Endothelial cell of umbilical vein (primary cell): ENCODE data around the gene CENPF. TPM values are rescaled to one million over a fixed set of nuclear protein-coding genes. Genes with fewer than 3 reads are reported as not detected.
"Not testable (repeated sequence)": the region's sequence is repeated elsewhere in the genome, so short reads cannot be mapped to it uniquely, and the experiment has no call there.

Experiments used
- BruUV-seq: library from RNA; stranded (reverse); fragments of 400-500 nt; replicated peaks from 2 replicates; lab custom pipeline; 2021; lab: Mats Ljungman, UMichigan
- CTCF ChIA-PET: fragments of 300-600, 350-600 bp; sonication (Branson Sonifier 250); formaldehyde crosslinking; loops from one replicate; lab custom pipeline; 2021; ENCODE audit warnings: antibody characterized with exemption, inconsistent platforms; lab: Charles Lee
- POLR2A ChIA-PET: fragments of 300-600, 350-600 bp; sonication (Branson Sonifier 250); formaldehyde crosslinking; loops from one replicate; lab custom pipeline; 2021; ENCODE audit warnings: antibody characterized with exemption, inconsistent platforms; lab: Charles Lee
- DNase-seq: peaks from one replicate; pipeline ENCODE4 v3.0.0-alpha.2; 2011; ENCODE audit warnings: low read depth, low spot score
- FAIRE-seq: peaks from 2 replicates; lab custom pipeline; 2011; peaks lifted over from hg19 to GRCh38; lab: Jason Lieb, UNC
- H2AFZ ChIP-seq: 2 replicates; pipeline ENCODE4 v1.6.0; 2012; ENCODE audit warnings: low read depth, low read length, control low read depth, inconsistent platforms
- H3K27ac ChIP-seq: 2 replicates; pipeline ENCODE4 v1.5.1; 2011; ENCODE audit warnings: low read depth, mild to moderate bottlenecking, control low read depth, low read length, moderate library complexity; ENCODE audit not compliant: insufficient read depth
- H3K27me3 ChIP-seq, 2 experiments: 2 replicates each; pipeline versions ENCODE4 v1.6.0 to v1.6.1; 2011; ENCODE audit warnings: low read length in 2 of 2, mixed read lengths in 1 of 2; ENCODE audit not compliant: control insufficient read depth in 2 of 2, insufficient read depth in 2 of 2
- H3K36me3 ChIP-seq, 2 experiments: 2 replicates in 1 of 2; 3 replicates in 1 of 2; pipeline ENCODE4 v1.5.1; 2011; ENCODE audit warnings: low read length in 2 of 2, mild to moderate bottlenecking in 1 of 2, moderate library complexity in 1 of 2; ENCODE audit not compliant: control insufficient read depth in 2 of 2, insufficient read depth in 2 of 2; ENCODE audit errors: extremely low read depth in 1 of 2
- H3K4me1 ChIP-seq: 3 replicates; pipeline ENCODE4 v1.5.1; 2011; ENCODE audit warnings: mild to moderate bottlenecking, low read length; ENCODE audit not compliant: control insufficient read depth, insufficient read depth; ENCODE audit errors: extremely low read depth
- H3K4me2 ChIP-seq: 2 replicates; pipeline ENCODE4 v1.6.1; 2011; ENCODE audit warnings: low read length, control low read depth, mixed read lengths; ENCODE audit not compliant: insufficient read depth
- H3K4me3 ChIP-seq, 3 experiments: fragments of 200-600 bp in 1 of 3; sonication (generic), shearing (Covaris generic) in 1 of 3; replicated peaks in 1 of 3; 2 replicates each; pipeline ENCODE4 v1.5.1; 2011 to 2016; ENCODE audit warnings: control low read depth in 3 of 3, low read length in 3 of 3, mild to moderate bottlenecking in 2 of 3, inconsistent platforms in 1 of 3, low read depth in 1 of 3, moderate library complexity in 1 of 3; ENCODE audit not compliant: insufficient read depth in 1 of 3
- H3K79me2 ChIP-seq: 2 replicates; pipeline ENCODE4 v1.6.0; 2012; ENCODE audit warnings: low read length, inconsistent platforms; ENCODE audit not compliant: control insufficient read depth, insufficient read depth
- H3K9ac ChIP-seq: replicated peaks from 2 replicates; pipeline ENCODE3; 2011; ENCODE audit warnings: low read length, control low read depth; ENCODE audit not compliant: insufficient read depth; ENCODE audit errors: extremely low read depth
- H3K9me1 ChIP-seq: replicated peaks from 3 replicates; pipeline ENCODE4 v1.6.0; 2011; ENCODE audit warnings: mild to moderate bottlenecking, low read length; ENCODE audit not compliant: control insufficient read depth, insufficient read depth; ENCODE audit errors: extremely low read depth
- H3K9me3 ChIP-seq: replicated peaks from 2 replicates; pipeline ENCODE4 v1.5.1; 2012; ENCODE audit warnings: low read length, inconsistent platforms; ENCODE audit not compliant: control insufficient read depth, insufficient read depth
- H4K20me1 ChIP-seq: replicated peaks from 2 replicates; pipeline ENCODE3; 2011; ENCODE audit warnings: mild to moderate bottlenecking, low read length; ENCODE audit not compliant: control insufficient read depth, insufficient read depth; ENCODE audit errors: extremely low read depth
- dilution Hi-C: fragments of 300-500 bp; cut with MboI; formaldehyde crosslinking; loops from one replicate; pipeline ENCODE4 v1.15.0; 2019; ENCODE audit warnings: low sequenced_read_pairs; ENCODE audit not compliant: extremely low pct_ligation_motif_present
- intact Hi-C: fragments of 100-400 bp; cut with micrococcal nuclease; formaldehyde crosslinking; loops from one replicate; pipeline ENCODE4 v1.10.0; 2022
- polyA plus RNA-seq, 4 experiments: library from polyadenylated mRNA; depleted of rRNA in 3 of 4; stranded (reverse) in 3 of 4; unstranded in 1 of 4; fragments of >200 nt; gene quantifications; 2 replicates each; pipeline versions ENCODE4 v1.2.1 to v1.2.3, GENCODE V29; 2011 to 2012; ENCODE audit warnings: missing spikeins in 1 of 4
- total RNA-seq: library from RNA; stranded (reverse); gene quantifications from 2 replicates; pipeline ENCODE4 v1.2.3, GENCODE V29; 2021

CENPF gene
- total and polyA plus RNA-seq, 2 donors (not counting 3 experiments of a cell fraction or from before 2014, with no cell fraction given): 6.4 to 66.2 TPM

DNA sequence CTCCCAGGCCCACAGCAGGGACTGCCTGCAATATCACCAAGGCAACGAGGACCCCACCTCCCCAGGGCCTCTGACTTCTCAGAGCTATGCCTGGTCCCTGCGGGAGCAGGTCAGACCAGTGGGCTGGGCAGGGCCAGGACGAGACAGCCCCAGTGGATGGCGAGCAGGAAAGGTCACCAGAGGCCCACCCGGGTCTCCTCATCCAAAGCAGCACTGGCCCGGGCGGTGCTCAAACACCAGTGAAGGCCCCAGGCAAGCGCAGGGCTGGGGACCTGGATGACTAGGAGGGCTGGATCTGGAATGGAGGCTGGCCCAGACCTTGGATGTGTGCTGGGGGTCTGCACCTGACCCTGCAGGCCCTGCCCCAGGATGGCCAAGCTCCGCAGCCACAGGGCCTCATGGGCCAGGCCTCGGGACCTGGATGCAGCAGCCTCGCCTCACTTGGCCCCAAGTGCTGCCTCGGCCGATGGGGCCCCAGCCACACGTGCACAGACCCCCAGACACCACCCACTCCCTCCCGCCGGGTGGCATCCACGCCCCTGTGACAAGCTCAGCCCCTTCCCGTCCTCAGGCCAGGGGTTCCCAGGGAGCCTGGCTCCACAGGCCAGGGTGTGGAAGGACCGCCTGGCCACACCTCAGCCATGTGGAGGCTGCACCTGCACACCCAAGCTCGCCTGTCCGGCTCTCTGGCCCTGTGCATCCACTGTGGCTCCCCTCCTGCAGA is 4.7 kb downstream of the CENPF start:
- CTCF ChIA-PET, BruUV-seq, H3K27me3 ChIP-seq, H3K4me2 ChIP-seq, H3K9ac ChIP-seq, H4K20me1 ChIP-seq, intact Hi-C loops, dilution Hi-C loops, POLR2A ChIA-PET, H3K4me3 ChIP-seq, H3K9me1 ChIP-seq, H2AFZ ChIP-seq, H3K36me3 ChIP-seq, FAIRE-seq, H3K9me3 ChIP-seq, DNase-seq, H3K27ac ChIP-seq: not testable (repeated sequence)
- peaks cover 85% of the 10 kb centered on the region for H3K79me2 ChIP-seq
- peaks cover 11% of the 10 kb centered on the region for H3K4me1 ChIP-seq

DNA sequence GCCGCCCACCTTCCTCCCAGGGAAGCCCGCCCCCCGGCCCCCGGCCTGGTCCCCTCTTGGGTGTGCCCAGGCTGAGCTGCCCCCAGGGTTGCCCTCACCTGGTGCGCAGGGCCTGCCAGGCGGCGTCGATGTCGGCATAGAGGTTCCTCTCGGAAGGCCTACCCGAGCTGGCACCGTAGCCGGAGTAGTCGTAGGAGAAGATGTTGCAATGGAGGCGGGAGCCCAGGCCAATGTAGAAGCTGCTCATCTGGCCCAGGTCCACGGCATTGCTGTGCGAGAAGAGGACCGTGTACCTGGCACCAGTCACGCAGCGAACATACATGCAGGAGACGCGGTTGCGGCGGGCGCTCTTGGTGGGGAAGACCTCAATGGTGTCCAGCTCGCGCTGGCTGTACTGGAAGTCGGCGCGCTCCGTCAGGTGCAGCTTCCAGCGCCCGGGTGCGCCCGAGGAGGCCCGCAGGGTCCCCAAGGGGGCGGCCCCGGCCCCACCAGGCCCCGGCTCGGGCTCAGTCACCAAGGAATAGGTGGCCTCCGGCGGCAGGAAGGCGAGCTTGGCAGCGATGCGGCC is 5.3 kb downstream of the CENPF start:
- FAIRE-seq, H3K4me2 ChIP-seq, H3K27ac ChIP-seq, BruUV-seq, H2AFZ ChIP-seq, intact Hi-C loops, CTCF ChIA-PET, H3K4me3 ChIP-seq, DNase-seq, H3K9me1 ChIP-seq, H3K27me3 ChIP-seq, H4K20me1 ChIP-seq, H3K9ac ChIP-seq, H3K36me3 ChIP-seq, POLR2A ChIA-PET, dilution Hi-C loops, H3K9me3 ChIP-seq: not testable (repeated sequence)
- peaks cover 11% of the 10 kb centered on the region for H3K4me1 ChIP-seq
- peaks cover 90% of the 10 kb centered on the region for H3K79me2 ChIP-seq

DNA sequence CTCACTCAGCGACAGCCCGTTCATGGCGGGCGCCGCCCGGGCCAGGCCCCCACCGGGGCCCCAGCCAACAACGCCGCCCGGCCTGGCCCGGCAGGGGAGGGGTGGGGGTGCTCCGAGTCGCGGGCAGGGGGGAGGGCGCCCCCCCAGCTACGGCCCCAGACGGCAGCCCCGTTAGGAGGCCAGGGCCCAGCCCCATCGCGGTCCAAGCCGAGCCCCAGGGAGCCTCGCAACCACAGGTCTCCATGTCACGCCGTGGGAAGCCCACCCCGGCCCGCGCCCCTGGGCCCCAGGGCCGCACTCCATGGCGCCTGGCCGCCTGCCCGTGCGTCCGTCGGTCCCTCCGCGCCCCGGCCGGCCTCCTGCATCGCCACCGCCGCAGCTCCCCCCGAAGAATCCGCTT is 5.8 kb downstream of the CENPF start:
- intact Hi-C loops, H3K4me3 ChIP-seq, dilution Hi-C loops, FAIRE-seq, H3K9me1 ChIP-seq, CTCF ChIA-PET, H3K4me2 ChIP-seq, H3K36me3 ChIP-seq, H4K20me1 ChIP-seq, H3K9ac ChIP-seq, DNase-seq, POLR2A ChIA-PET, BruUV-seq, H3K27me3 ChIP-seq, H2AFZ ChIP-seq, H3K27ac ChIP-seq, H3K9me3 ChIP-seq: not testable (repeated sequence)
- H3K4me1 ChIP-seq: peaks cover 11% of the 10 kb centered on the region
- peaks cover 90% of the 10 kb centered on the region for H3K79me2 ChIP-seq
